Activated CD8-positive, alpha-beta memory T cell treated with anti-CD3 and anti-CD28 coated beads for 48 hours (primary cell): ENCODE data around the gene MRPL32.

Source experiments
- DNase-seq, 3 experiments: peaks; one replicate each; pipeline ENCODE4 v3.0.0-alpha.2; 2020; ENCODE audit warnings: low read depth in 2 of 3, low spot score in 2 of 3

MRPL32 gene

DNA sequence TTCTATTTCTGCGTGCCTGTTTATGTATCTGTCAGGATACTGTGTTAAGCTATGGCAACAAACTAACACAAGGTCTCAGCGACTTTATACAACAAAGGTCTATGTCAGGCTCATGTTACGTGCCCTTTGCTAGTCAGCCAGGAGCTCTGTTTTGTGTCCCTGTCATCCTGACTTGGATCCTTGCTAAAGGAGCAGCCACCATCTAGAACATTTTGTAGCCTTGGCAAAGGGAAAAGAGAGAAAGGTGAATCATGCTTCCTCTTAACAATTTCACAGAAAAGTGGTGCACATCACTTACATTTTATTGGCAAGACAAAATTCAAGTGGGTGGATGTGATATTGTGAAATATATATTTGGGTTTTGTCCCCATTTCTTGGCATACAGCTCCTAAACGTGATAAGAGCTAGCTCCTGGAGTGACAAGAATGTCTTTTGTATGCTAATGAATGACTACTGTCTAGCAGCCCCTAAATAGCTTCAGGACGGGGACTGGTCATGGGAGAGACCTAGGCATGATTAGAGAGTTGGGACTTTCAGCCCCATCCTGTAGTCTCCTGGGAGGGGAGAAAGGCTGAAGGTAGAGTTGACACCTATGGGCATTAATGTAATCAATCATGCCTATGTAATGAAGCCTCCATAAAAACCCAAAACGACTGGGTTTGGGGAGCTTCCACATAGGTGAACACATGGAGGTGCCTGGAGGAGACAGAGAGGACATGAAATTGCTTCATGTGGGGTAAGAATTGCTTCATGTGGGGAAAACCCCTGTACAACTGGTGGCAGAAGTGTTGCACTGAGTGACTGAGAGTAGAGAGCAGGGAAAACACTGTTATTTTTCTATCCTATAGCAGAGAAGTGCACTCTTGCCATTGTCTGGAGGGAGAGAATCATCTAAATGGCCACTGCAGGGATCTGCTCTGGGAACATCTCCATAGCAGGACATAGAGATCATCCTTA, 33.0 kb downstream of the MRPL32 start:
- no peak for DNase-seq

DNA sequence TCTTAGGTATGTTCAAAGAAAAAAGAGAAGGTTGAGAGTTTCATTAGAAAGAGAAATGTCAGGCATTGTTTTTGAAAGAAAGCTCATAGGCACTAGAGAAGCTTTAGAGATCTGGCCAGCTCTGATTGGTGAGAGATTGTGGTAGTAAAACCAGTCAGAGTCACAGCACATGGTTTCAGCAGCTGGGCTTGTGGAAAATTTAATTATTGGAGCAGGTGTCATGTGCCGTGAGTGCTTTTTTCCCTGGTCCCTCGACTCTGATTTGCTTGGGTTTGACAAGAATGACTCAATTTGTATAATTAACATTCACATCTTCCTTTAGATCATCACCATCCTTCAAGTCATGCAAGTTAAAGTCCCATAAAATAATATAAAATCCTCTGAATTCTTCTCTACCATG, 35.2 kb downstream of the MRPL32 start:
- DNase-seq: no peak

DNA sequence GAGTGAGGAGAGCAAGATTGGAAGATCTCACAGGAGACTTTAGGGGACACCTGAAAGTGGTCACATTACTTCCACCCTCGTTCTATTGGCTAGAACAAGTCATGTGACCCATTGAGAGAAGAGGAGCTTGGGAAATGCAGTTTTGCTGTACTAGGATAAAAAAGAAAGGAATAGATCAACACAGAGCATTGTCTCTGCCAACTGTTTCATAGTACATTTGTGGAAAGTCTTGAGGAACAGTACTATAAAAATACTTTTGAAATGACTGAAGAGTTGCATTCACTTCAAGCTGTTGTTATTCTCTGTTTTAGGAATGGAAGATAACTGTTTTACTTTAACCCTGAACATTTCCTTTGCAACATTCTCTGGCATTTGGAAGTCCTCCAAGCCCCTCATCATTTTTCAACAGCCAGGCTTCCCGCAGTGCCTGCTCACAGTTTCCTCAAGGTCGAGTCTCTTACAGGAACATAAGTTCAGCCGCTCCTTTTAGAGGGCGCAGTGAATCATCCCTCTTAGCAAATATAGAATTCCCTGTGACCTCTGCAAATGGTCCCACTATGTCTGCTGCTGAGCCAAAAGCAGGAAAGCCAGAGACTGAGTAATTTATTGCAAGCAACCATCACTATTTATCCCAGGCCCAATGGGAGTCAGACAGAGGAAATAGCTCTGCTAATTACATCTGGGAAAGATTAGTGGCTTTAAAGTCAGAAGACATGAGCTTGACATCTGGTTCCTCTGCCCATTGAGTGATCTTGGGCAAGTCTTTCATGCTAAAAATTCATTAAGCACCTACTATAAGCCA, 40.7 kb downstream of the MRPL32 start:
- DNase-seq: no peak

DNA sequence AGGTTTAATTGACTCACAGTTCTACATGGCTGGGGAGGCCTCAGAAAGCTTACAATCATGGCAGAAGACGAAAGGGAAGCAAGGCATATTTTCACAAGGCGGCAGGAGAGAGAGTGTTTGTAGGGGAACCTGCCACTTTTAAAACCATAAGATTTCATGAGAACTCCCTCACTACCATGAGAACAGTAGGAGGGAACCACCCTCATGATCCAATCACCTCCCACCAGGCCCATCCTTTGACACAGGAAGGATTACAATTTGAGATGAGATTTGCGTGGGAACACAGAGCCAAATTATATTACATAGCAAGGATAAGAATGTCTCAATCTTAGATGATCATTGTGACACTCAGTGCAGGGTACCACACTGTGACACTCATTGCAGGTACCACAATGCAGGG, 44.2 kb downstream of the MRPL32 start:
- no peak for DNase-seq

DNA sequence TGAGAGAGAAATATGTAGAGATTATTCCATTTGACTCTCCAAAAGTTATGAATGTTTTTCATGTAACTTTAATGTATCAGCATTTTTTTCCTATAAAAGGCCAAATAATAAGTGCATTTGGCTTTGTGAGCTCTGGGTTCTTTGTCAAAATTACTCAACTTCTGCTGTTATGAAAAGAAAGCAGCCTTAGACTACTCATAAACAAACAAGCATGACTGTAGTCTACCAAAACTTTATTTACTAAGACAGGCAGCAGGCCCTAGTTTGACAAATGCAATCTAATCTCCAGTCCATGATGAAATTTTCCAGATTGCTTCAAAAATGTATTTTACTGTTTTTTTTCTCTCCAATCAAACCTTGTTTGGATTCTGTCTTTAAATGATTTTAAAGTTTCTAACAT, 46.3 kb downstream of the MRPL32 start:
- no peak for DNase-seq

DNA sequence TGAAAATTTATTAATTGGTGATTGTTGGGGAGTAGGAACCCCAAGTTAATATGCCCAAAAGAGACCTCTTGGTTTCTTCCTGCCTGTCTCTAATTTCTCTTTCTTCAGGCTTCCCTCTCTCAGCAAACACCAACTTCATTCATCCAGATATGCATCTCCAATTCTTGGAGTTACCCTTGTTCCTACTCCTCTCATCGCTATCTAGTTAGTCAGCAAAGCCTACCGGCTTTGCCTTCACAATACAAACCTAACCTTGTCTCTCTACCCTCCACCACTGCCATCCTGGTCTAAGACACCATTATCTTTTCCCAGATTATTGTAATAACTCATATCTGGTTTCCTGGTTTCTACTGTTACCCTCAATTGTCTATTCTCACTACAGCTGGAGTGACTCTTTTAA, 47.9 kb downstream of the MRPL32 start:
- no peak for DNase-seq

DNA sequence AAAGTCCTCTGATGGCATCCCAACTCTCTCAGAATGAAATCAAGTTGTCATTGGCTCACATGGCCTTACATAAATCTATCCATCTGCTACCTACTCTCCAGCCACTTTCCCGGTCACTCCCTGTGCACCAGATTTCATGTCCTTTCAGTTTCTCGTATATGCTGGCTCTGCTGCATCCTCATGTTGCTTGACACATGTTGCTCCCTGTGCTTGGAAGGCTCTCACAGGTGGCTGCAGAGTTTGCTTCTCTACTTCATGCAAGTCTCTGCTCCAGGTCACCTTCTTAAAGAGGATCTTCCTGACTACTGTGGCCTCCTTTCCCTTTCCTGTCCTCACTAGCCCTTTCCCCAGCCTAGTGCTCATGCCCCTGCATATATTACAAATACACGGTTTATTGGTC, 48.3 kb downstream of the MRPL32 start:
- no peak for DNase-seq

DNA sequence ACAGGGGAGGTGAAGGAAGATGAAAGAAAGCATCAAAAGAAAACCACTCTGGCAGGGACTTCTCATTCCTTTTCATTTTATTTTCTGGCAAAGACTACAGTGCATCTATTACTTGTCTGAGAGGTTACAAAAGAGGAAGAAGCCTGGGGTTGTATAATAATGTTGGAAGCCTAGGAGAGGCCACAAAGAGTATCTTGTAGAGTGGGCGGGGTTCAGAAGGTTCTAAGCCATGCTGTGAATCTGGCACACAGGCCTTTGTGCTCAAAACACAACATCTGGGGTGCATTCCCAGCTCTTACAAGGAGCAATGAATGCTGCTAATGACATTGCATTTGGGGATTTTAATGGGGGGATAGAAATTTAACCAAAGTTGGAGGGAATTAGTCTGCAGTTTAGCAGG, 49.4 kb downstream of the MRPL32 start:
- DNase-seq: no peak

DNA sequence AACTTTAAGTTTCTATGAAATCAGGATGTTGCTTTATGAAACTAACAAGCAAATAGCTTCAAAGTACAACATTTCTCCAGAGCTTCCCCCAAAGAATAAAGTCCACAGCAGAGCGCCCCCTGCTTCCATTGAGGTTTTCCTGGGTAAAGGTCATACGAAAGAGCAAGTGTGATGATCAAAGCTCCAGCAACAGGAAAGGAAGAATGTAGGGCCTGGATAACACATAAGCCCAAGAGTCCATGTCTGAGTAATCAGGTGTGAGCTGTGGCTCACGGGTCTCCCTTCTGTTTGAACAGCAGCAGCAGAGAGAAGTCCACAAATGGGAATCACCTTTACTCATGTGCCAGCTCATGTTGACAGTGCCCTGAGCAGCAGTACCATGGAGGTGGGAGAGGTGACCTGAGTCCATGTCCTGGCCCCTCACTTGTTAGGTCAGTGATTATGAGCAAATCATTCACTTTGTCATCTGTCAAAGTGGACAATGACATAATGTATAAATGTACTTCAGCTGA, 50.5 kb downstream of the MRPL32 start:
- no peak for DNase-seq

DNA sequence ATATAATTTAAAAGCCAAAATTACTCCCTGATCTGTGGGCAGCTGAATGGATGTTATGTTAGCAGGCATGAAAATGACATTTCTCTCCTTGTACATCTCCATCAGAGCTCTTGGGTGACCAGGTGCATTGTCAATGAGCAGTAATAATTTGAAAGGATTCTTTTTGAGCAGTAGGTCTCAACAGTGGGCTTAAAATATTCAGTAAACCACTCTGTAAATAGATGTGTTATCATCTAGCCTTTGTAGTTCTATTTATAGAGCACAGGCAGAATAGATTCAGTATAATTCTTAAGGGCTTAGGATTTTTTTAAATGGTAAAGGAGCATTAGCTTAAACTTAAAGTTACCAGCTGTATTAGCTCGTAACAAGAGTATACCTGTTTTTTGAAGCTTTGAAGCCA, 52.0 kb downstream of the MRPL32 start:
- DNase-seq: no peak

DNA sequence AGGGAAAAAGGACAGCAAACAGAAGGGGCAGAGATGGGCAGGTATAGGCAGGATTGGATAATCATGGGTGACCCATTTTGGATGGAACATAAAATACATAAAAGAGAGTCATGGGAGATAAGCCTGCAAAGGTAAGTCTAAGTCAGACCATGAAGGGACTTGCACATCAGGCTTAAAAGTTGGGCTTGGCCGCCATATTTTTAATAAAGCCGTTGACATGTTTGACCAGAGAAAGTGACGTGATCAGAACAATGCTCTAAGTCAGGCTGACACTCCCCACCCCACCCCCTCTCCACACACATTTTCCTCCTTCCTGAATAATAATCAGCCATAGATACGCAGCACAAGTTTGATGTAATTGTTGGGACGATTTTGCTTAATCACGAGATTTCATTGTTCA, 54.0 kb downstream of the MRPL32 start:
- DNase-seq: no peak

DNA sequence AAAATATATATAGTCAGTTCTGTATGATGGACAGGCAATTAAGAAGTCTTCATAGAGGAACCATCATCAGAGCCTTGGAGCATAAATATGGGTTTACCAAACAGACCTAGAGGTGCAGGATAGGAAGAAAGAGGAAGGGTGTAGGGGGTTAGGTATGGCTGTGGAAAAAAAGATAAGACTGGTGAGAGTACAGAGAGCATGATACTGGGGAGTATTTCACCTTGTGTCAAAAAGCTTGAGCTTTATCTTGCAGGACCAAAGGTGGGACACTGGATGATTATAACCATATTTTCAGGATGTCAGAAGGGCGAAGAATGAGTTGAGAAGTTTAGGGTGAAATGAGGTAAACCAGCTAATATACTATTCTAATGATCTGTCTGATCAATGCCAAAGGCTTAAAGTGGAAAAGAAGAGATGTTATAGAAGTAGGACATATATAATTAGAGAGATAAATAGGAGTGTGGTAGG, 54.6 kb downstream of the MRPL32 start:
- DNase-seq: no peak
